C4-2B (cell line): ENCODE measurements around the gene URB1.

Experiments used
- CTCF ChIP-seq: fragments of 450-650 bp; conservative IDR thresholded peaks from 2 replicates; pipeline ENCODE4 v1.5.1; 2017; ENCODE audit warnings: mild to moderate bottlenecking
- ZFX ChIP-seq: fragments of 450-650 bp; IDR thresholded peaks from 2 replicates; pipeline ENCODE4 v1.6.1; 2017

- TF ChIP-seq CTCF, result no peak
- no peak for TF ChIP-seq ZFX
Observed at GRCh38 chr21:32368386-32368785, 24.4 kb downstream of the URB1 start.
